ENCODE measurements around the gene SCNN1A.

Gene SCNN1A

DNA sequence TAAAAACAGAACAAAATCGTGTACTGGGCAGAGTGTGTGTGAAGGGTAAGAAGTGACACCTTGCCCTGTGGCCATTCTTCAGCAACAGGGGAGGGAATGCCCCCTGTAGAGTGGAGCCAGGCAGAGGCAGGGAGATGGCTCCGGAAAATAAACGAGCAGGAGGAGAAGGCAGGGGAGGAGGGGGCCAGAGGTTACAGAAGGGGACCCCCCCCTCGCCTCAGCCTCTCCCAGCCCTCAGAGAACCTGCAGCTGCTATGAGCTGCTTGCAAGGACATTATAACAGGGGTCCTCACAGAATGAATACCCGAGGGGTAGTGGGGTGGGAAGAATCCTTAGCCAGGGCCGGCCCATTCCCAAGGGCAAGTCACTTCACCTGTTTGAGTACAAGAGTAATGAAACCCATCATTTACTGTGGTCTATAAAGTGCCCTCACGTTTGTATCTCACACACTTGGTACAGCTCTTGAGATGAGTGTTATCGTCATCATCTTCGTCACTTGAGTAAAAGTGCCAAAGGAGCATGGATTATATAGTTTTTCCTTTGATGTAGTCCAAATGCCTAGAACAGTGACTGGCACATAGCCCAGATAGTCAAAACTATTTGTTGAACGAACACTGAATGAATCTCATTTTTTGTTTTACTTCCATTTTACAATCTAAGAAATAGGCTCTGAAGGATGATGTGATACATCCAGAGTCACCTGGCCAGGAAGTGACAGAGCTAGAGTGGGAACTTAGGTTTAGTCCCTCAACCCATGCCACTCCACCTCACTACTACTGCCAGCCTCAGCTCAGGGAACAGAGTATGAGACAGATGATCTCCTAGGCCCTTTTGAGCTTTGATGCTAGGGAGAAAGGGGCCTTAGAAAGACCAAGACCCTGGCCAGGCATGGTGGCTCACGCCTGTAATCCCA lies 14.5 kb downstream of the SCNN1A start:
- Histone ChIP-seq H3K4me3 (ENCODE audit: low read depth in 1 of 5, low read length in 5 of 5) (no peak overlapping the region), H3K27ac (ENCODE audit: low read depth, low read length) (no peak overlapping the region), H3K4me1 (ENCODE audit: control insufficient read depth in 5 of 5, insufficient read depth in 5 of 5, low read length in 5 of 5) (peaks cover 0 to 26% (median 18%) of the 10 kb centered on the region in 5 donors), H3K9me3 (ENCODE audit: control insufficient read depth in 5 of 5, low read length in 5 of 5) (no peaks in the 10 kb centered on the region), H3K36me3 (ENCODE audit: control insufficient read depth in 5 of 5, insufficient read depth in 5 of 5, low read length in 5 of 5) (no peaks in the 10 kb centered on the region), H3K27me3 (ENCODE audit: control insufficient read depth in 5 of 5, insufficient read depth in 4 of 5, low read length in 5 of 5) (no peaks in the 10 kb centered on the region), H3K9ac (ENCODE audit: low read length in 5 of 5) (no peak overlapping the region)

DNA sequence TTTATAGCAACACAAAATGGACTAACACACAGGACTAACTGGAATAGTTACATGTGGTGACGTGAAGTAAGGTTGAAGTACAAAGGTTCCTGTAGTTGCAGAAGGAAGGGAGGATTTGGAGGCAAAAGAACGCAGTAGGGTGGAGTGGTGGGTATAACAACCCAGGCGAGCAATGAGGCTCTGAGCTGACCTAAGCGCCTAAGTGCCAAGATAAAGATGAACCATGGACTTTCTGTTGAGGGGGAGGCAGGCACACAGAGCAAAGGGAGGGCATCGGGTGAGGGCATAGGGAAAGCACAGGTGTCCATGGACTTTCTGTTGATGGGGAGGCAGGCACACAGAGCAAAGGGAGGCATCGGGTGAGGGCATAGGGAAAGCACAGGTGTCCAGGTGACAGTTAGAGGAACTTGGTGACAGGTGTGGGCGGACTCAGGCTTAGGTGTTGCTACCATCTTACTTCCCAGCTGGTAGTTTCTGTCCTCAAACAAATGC lies 15.2 kb downstream of the SCNN1A start:
- Histone ChIP-seq H3K27me3 (ENCODE audit: control insufficient read depth in 5 of 5, insufficient read depth in 4 of 5, low read length in 5 of 5) (no peaks in the 10 kb centered on the region), H3K4me3 (ENCODE audit: low read depth in 1 of 5, low read length in 5 of 5) (no peak overlapping the region), H3K9me3 (ENCODE audit: control insufficient read depth in 5 of 5, low read length in 5 of 5) (no peaks in the 10 kb centered on the region), H3K27ac (ENCODE audit: low read depth, low read length) (no peak overlapping the region), H3K4me1 (ENCODE audit: control insufficient read depth in 5 of 5, insufficient read depth in 5 of 5, low read length in 5 of 5) (peaks cover 0 to 33% (median 23%) of the 10 kb centered on the region in 5 donors), H3K9ac (ENCODE audit: low read length in 5 of 5) (no peak overlapping the region), H3K36me3 (ENCODE audit: control insufficient read depth in 5 of 5, insufficient read depth in 5 of 5, low read length in 5 of 5) (no peaks in the 10 kb centered on the region)

DNA sequence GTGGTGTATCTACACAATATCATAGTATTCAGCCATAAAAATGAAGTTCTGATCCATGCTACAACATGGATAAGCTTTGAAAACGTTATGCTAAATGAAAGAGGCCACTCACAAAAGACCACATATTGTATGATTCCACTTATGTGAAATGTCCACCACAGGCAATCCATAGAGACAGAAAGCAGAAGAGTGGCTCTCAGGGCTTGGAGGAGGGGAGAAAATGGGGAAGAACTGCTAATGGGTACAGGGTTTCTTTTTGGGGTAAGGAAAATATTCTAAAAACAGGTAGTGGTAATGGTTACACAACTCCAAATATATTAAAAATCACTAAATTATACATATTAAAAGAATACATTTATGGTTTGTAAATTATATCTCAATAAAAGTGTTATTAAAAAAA lies 16.5 kb downstream of the SCNN1A start:
- Histone ChIP-seq H3K4me1 (ENCODE audit: control insufficient read depth in 5 of 5, insufficient read depth in 5 of 5, low read length in 5 of 5) (peaks cover 0 to 38% (median 28%) of the 10 kb centered on the region in 5 donors), H3K36me3 (ENCODE audit: control insufficient read depth in 5 of 5, insufficient read depth in 5 of 5, low read length in 5 of 5) (no peaks in the 10 kb centered on the region), H3K27me3 (ENCODE audit: control insufficient read depth in 5 of 5, insufficient read depth in 4 of 5, low read length in 5 of 5) (no peaks in the 10 kb centered on the region), H3K27ac (ENCODE audit: low read depth, low read length) (no peak overlapping the region), H3K9ac (ENCODE audit: low read length in 5 of 5) (no peak overlapping the region), H3K9me3 (ENCODE audit: control insufficient read depth in 5 of 5, low read length in 5 of 5) (no peaks in the 10 kb centered on the region), H3K4me3 (ENCODE audit: low read depth in 1 of 5, low read length in 5 of 5) (no peak overlapping the region)

DNA sequence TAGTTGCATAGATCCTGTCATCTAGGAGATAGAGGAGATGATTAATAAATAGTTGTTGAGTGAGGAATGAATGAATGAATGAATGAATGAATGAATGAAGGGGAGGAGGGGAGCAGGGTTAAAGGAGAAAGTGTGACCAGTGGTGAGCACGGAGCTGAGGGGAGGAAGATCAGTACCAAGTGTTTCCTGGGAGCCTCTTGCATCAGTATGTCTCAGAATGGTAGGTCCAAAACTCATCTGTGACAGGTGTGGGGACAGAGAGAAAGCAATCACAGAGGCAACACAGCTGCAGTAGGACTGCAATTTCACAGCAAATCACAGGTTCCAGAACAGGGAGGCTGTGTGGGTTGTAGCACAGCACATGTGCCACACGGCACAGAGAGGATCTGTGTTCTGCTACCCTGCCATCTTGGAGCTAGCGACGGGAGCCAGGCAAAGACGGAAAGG lies 19.0 kb downstream of the SCNN1A start:
- Histone ChIP-seq H3K9ac (ENCODE audit: low read length in 5 of 5) (no peak overlapping the region), H3K27me3 (ENCODE audit: control insufficient read depth in 5 of 5, insufficient read depth in 4 of 5, low read length in 5 of 5) (no peaks in the 10 kb centered on the region), H3K27ac (ENCODE audit: low read depth, low read length) (no peak overlapping the region), H3K36me3 (ENCODE audit: control insufficient read depth in 5 of 5, insufficient read depth in 5 of 5, low read length in 5 of 5) (no peaks in the 10 kb centered on the region), H3K4me3 (ENCODE audit: low read depth in 1 of 5, low read length in 5 of 5) (no peak overlapping the region), H3K4me1 (ENCODE audit: control insufficient read depth in 5 of 5, insufficient read depth in 5 of 5, low read length in 5 of 5) (peaks cover 2 to 40% (median 31%) of the 10 kb centered on the region in 5 donors), H3K9me3 (ENCODE audit: control insufficient read depth in 5 of 5, low read length in 5 of 5) (no peaks in the 10 kb centered on the region)

DNA sequence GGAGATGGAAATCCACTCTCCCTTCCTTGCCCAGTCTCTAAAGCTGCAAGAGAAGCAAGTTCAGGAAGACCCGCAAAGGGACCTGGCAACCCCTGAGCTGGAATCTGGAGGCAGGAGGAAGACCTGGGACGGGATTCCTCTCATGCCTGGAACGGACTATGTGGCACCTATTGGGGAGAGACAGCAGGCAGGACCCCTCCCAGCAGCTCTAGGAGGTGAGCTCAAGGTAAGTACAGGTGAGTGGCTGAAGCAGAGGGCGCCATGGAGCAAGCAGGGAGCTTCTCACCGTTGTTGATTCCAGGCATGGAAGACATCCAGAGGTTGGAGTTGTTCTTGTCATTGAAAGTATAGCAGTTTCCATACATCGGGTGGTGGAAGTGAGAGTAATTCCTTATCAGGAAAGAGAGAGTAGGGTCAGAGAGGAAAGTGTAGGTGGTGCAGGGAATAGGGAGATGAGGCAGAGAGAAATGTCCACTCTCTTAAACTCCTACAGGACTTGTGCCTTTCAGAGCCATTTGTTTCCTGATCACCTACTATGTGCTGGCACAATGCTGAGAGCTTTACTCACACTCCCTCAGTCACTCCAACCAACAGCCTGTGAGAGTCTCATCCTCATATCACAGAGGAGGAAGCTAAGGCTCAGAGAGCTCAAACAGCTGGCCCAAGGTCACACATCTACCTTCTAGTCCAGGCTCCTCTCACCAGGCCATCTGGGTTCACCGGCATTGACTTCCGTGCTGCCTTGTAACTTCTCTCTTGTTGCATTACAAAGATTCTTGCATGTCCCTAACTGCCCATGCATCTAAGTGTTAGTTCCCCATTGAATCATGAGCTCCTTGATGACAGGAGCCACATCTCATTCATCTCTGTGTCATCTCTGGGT lies 19.6 kb downstream of the SCNN1A start:
- Histone ChIP-seq H3K27me3 (ENCODE audit: control insufficient read depth in 5 of 5, insufficient read depth in 4 of 5, low read length in 5 of 5) (no peaks in the 10 kb centered on the region), H3K36me3 (ENCODE audit: control insufficient read depth in 5 of 5, insufficient read depth in 5 of 5, low read length in 5 of 5) (no peaks in the 10 kb centered on the region), H3K4me3 (ENCODE audit: low read depth in 1 of 5, low read length in 5 of 5) (no peak overlapping the region), H3K27ac (ENCODE audit: low read depth, low read length) (no peak overlapping the region), H3K4me1 (ENCODE audit: control insufficient read depth in 5 of 5, insufficient read depth in 5 of 5, low read length in 5 of 5) (peaks cover 2 to 42% (median 26%) of the 10 kb centered on the region in 5 donors), H3K9me3 (ENCODE audit: control insufficient read depth in 5 of 5, low read length in 5 of 5) (no peaks in the 10 kb centered on the region), H3K9ac (ENCODE audit: low read length in 5 of 5) (no peak overlapping the region)

DNA sequence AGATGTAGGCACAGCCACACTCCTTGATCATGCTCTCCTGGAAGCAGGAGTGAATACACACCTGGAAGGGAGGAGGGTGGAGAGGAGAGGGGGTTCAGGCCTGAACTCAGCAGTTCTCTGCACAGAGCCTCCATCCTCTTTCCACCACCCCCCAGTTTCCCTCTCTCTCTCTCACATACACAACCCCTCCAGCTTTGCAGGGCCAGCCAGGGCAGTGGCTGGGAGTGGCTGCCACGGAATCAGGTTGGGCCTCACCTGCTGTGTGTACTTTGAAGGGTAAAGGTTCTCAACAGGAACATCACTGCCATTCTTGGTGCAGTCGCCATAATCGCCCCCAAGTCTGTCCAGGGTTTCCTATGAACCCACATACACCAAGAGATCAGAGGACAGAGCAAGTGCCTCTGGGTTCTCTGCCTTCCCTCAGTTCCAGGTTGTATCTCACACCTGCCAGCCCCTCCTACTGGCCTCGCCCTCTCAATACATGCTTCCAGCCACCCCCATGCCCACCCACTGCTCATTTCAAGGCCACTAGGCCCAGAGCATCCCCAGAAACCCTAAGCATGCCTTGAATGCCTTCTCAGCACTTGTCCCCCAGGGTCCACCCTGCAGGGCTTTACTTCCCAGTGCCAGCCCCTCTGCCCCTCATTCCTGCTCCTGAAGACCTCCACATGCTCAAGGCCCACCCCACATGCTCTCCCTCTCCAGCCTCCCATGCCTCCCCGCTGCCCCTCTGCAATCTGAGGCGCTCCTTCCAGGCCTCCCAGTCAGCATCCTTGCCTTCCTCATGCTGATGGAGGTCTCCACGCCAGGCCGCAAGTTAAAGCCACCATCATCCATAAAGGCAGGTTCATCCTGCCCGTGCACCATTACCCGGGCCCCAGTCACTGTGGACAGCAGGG lies 20.6 kb downstream of the SCNN1A start:
- Histone ChIP-seq H3K9ac (ENCODE audit: low read length in 5 of 5) (no peak overlapping the region), H3K4me3 (ENCODE audit: low read depth in 1 of 5, low read length in 5 of 5) (no peak overlapping the region), H3K9me3 (ENCODE audit: control insufficient read depth in 5 of 5, low read length in 5 of 5) (no peaks in the 10 kb centered on the region), H3K27me3 (ENCODE audit: control insufficient read depth in 5 of 5, insufficient read depth in 4 of 5, low read length in 5 of 5) (no peaks in the 10 kb centered on the region), H3K27ac (ENCODE audit: low read depth, low read length) (no peak overlapping the region), H3K4me1 (ENCODE audit: control insufficient read depth in 5 of 5, insufficient read depth in 5 of 5, low read length in 5 of 5) (peaks cover 2 to 42% (median 26%) of the 10 kb centered on the region in 5 donors), H3K36me3 (ENCODE audit: control insufficient read depth in 5 of 5, insufficient read depth in 5 of 5, low read length in 5 of 5) (no peaks in the 10 kb centered on the region)

DNA sequence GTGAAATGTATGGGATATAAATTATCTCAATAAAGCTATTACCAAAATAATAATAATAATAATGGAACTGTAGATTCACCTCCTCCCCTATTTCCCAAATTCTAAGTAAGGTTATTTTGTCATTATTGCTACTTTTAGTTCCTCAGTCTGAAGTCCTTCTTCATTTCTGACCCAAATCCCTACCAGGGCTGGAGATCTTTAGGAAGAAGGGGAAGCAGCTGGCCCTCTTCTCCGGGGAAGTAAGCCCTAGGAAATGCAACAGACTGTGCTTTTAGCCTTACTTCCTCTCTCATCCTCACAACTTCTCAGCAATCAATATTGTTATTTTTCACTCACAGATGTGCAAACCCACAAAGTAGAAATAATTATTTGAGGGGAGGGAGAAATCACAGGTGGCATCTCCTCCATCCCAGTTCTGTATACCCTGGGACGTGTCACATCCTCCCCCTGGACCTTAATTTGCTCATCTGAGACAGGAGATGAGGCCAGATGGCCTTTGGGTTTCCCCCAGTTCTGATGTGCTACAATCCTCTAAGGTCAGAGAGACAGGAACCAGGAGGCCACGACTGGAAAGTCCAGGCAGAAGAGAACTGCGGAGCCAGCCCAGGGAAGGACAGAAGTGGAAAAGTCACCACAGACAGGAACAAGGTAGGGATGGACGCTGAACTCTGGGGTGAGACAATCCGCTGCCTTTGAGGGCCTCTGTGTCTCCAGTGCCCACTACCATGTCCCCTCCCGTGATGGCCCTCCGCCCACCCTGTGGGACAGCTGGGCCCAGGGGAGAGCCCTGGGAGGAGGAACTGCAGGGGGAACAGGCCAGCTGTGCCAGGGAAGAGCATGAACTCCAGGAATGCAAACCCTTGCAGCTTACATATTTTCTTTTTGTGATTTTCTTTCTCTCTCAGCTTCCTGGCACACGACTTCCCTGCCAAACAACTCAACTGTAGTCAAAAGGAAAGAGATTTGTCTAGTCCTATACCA lies 22.9 kb downstream of the SCNN1A start:
- H3K4me3 ChIP-seq (ENCODE audit: low read depth in 1 of 5, low read length in 5 of 5), result no peak overlapping the region
- peaks cover 3 to 52% (median 38%) of the 10 kb centered on the region in 5 donors for H3K4me1 ChIP-seq (ENCODE audit: control insufficient read depth in 5 of 5, insufficient read depth in 5 of 5, low read length in 5 of 5)
- H3K27me3 ChIP-seq (ENCODE audit: control insufficient read depth in 5 of 5, insufficient read depth in 4 of 5, low read length in 5 of 5), result no peaks in the 10 kb centered on the region
- H3K27ac ChIP-seq (ENCODE audit: low read depth, low read length), result peak overlapping the region; percentile 61
- H3K9me3 ChIP-seq (ENCODE audit: control insufficient read depth in 5 of 5, low read length in 5 of 5), result no peaks in the 10 kb centered on the region
- H3K9ac ChIP-seq (ENCODE audit: low read length in 5 of 5), result peak overlapping the region in 3 of 5 donors; percentile 5 to 43 (median 35)
- H3K36me3 ChIP-seq (ENCODE audit: control insufficient read depth in 5 of 5, insufficient read depth in 5 of 5, low read length in 5 of 5), result no peaks in the 10 kb centered on the region

DNA sequence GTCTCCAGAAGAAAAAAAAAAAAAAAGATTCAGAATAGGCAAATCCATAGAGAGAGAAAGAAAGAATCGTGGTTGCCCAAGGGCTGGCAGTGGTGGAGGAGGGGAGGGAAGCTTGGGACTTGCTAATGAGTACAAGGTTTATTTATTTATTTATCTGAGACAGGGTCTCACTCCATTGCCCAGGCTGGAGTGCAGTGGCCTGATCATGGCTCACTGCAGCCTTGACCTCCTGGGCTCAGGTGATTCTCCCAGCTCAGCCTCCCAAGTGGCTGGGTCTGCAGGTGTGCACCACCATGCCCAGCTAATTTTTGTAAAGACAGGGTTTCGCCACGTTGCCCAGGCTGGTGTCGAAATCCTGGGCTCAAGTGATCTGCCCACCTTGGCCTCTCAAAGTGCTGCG lies 23.7 kb downstream of the SCNN1A start:
- H3K36me3 ChIP-seq (ENCODE audit: control insufficient read depth in 5 of 5, insufficient read depth in 5 of 5, low read length in 5 of 5), result no peaks in the 10 kb centered on the region
- no peaks in the 10 kb centered on the region for H3K27me3 ChIP-seq (ENCODE audit: control insufficient read depth in 5 of 5, insufficient read depth in 4 of 5, low read length in 5 of 5)
- no peaks in the 10 kb centered on the region for H3K9me3 ChIP-seq (ENCODE audit: control insufficient read depth in 5 of 5, low read length in 5 of 5)
- H3K9ac ChIP-seq (ENCODE audit: low read length in 5 of 5), result no peak overlapping the region
- peaks cover 8 to 60% (median 46%) of the 10 kb centered on the region in 5 donors for H3K4me1 ChIP-seq (ENCODE audit: control insufficient read depth in 5 of 5, insufficient read depth in 5 of 5, low read length in 5 of 5)
- no peak overlapping the region for H3K27ac ChIP-seq (ENCODE audit: low read depth, low read length)
- no peak overlapping the region for H3K4me3 ChIP-seq (ENCODE audit: low read depth in 1 of 5, low read length in 5 of 5)

Data from subcutaneous abdominal adipose tissue (tissue), 5 donors.